ENCODE measurements around the gene ZNF618.

The ZNF618 gene

GRCh38 chr9:113973963-113974413, 97.9 kb downstream of the ZNF618 start:
- no peak for TF ChIP-seq CTCF (IDR thresholded peaks at IDR 0.05)

- TF ChIP-seq CTCF (IDR thresholded peaks at IDR 0.05) = no peak
Observed at GRCh38 chr9:113976915-113977314, 100.8 kb downstream of the ZNF618 start.

GRCh38 chr9:113978725-113979342, 102.7 kb downstream of the ZNF618 start:
- no peak for TF ChIP-seq CTCF (IDR thresholded peaks at IDR 0.05)

- TF ChIP-seq CTCF (IDR thresholded peaks at IDR 0.05) = no peak
Observed at GRCh38 chr9:113979343-113980127, 103.4 kb downstream of the ZNF618 start.

GRCh38 chr9:113984639-113985380, 108.7 kb downstream of the ZNF618 start:
- no peak for TF ChIP-seq CTCF (IDR thresholded peaks at IDR 0.05)

- no peak for TF ChIP-seq CTCF (IDR thresholded peaks at IDR 0.05)
Observed at GRCh38 chr9:113985968-113986585, 110.0 kb downstream of the ZNF618 start.

GRCh38 chr9:113986931-113987330, 110.8 kb downstream of the ZNF618 start:
- no peak for TF ChIP-seq CTCF (IDR thresholded peaks at IDR 0.05)

Data from LNCAP (cell line).